Dermis microvascular lymphatic vessel endothelial cell (primary cell): Measurements from ENCODE around the gene PRDM16. TPM values are rescaled to one million over a fixed set of nuclear protein-coding genes. Genes with fewer than 3 reads are reported as not detected.

ENCODE experiments used
- DNase-seq, 2 donors: peaks; one replicate each; pipeline versions ENCODE4 v3.0.0 to v3.0.0-alpha.2; 2010; ENCODE audit warnings: low read depth in 2 of 2
- total RNA-seq: library from RNA; depleted of rRNA; stranded (reverse); fragments of >200 nt; gene quantifications from 2 replicates; pipeline ENCODE4 v1.2.1, GENCODE V29; 2014

Gene PRDM16
- total RNA-seq, 1 donor from 2014 or later, result not detected

DNA sequence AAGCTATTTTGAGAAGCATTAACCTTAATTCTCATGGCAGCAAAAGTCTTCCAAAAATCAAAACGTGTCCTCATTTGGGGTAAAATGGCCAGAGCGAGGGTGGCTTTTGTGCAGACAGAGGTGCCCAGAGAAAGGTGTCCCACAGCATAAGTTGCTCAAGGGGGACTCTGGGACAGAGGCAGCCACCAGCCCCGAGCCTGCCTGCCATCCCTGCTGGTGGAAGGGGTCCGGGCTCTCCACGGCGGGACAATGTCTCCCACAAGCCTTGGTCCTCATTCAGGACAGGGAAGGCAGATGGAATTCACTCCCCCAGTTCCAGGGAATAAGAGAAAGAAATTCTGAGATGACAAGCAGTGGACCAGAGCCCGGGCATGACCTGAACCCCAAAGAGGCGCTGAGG lies 372.9 kb downstream of the PRDM16 start:
- DNase-seq, result no peak

DNA sequence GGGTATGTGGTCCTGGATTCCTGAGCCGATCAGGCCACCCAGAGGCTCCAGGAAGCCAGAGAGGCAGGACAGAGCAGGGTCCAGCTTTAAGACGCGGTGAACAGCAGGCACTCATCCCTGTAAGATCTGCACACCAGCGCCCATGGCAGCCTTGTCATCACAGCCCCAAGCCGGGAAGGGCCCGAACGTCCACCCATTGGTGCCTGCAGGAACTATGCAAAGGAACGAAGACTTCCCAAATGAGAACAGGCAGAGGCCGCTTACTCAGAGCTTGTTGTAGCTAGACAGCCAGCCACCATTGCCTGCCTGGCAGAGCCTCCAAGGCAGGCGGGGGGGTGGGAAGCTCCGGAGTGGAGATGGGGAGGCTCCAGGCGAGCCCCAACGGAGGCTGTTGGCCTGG lies 373.3 kb downstream of the PRDM16 start:
- no peak for DNase-seq

DNA sequence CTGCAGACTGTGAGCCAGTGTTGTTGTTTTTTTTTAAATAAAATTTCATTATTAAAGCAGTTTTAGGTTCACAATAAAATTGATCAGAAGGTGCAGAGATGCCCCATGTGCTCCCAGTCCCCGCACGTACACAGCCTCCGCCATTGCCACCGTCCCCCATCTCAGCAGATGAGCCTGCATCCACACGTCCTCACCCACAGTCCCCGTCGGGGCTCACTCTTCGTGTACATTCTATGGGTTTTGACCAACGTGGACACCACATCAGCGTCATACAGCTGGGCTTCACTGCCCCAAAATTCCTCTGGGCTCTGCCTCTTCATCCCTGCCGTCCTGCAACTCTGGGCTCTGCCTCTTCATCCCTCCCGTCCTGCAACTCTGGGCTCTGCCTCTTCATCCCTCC lies 373.9 kb downstream of the PRDM16 start:
- no peak for DNase-seq

DNA sequence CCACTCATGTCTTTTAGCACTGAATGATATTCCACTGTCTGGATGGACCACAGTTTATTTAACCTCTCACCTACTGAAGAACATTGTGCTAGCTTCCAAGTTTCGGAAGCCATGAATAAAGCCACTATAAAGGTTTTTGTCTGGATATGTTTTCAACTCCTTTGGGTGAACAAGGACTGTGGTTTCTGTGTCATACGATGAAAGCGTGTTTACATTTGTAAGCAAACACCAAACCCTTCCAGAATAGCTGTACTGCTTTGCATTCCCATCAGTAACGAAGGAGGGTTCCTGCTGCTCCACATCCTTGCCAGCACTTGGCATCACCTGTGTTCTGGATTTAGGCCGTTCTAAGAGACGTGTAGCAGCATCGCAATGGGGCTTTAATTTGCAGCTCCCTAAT lies 374.8 kb downstream of the PRDM16 start:
- no peak for DNase-seq

DNA sequence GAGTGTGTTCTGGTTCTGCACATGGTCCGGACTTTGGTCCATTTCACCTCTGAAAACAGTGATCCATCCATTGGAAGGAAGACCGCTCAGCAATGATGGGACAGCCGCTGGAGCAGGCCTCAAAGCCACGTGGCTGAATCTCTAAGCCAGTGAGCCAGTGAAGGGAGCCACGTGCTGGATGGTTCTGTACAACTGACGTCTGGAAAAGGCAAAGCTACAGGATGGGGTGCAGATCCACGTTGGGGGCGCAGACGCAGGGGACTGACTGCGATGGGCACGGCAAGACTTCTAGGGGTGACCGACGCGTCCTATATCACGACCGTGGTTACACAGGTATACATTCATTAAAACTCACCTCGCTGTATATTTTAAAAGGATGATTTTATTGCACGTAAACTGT lies 375.3 kb downstream of the PRDM16 start:
- DNase-seq, result no peak

DNA sequence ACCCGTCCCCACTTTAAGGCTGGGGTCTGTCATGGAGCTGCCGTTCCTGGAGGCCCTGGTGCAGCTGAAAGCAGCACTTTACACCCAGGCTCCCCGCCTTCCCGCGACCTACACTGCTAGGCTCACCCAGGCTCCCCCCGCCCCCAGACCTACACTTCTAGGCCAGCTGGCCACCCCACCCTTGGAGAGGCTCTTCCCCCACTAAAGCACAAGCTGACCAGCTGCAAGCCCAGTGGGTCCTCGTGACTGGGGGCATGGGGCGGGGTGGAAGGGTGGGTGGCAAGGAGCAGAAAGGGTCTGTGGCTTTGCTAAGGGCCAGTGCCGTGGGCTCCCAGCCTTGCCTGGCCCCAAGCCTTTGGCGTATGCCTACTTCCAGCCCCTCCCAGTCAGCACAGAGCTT lies 375.7 kb downstream of the PRDM16 start:
- DNase-seq, result no peak

DNA sequence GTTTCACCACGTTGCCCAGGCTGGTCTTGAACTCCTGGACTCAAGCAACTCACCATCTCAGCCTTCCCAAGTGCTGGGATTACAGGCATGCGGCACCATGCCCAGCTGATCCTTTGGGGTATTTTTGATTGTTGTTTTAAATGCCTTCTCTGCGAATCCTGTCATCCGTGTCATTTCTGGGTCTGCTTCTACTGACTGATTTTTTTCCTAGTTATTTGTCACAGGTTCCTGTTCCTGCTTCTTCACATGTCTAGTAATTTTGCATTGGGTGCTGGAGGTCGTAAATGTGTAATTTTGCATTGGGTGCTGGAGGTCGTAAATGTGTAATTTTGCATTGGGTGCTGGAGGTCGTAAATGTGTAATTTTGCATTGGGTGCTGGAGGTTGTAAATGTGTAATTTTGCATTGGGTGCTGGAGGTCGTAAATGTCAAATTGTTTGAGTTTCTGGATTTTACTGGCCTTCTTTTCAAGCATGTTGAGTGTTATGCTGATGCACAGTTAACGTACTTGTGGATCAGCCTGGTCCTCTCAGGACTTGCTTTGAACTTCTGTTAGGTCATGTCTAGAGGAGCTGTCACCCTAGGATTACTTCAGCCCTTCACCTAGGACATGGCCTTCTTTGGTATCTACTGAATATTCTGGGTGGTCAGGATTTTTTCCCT lies 381.3 kb downstream of the PRDM16 start:
- no peak for DNase-seq

DNA sequence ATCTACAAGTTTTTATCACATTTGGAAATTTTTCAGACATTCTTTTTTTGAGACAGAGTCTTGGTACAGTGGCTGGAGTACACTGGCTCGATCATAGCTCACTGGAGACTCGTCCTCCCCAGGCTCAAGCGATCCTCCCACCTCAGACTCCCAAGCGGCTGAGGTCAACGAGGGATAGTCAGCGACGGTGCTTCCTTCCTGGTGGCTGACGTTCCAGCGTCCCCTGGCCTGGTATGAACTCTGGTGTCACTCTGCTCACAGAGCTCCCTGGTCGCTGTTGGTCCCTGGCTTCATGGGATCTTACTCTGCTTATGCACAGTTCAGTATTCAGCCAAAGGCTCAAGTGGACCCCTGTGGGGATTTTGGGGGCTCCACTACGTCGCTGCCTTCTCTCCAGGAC lies 382.0 kb downstream of the PRDM16 start:
- DNase-seq, result no peak

DNA sequence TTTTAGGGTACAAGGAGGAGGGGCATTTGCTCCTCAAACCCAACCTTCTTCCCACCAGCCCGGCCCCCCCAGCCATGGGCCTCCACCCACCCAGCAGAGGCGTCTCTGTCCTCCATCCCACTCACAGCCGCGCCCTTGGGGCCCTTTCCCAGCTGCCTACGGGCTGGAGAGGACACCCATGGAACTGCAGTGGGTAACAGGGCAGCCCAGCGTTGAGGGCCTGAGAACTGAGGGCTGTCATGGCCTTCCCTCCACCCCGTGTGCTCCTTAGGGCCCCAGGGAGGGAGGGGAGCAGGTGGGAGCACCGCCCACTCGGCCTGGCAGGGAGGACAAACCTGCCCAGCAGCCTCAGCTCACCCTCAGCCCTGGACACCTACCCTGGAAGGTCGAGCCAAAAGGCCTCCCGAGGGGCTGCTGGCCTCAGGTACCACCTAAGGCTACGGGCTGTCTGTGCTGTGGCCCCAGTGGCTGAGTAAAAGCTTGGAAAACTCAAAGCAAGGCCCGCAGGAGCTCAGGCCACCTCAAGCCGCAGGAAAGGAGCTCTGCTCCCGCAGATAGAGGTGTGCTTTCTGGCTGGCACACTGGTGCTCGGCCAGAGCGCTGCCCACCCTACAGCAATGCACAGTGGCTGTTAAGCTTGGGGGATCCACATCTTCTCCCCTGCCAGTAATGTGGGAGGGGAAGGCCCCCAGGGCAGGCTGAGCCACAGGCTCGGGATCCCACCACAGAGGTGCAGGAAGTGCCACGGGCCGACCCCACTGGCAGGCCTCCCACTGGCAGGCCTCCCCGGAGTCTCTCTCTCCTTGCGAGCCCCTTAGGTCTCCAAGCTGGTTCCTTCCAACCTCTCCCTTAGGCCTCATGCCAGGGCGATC lies 383.2 kb downstream of the PRDM16 start:
- no peak for DNase-seq

DNA sequence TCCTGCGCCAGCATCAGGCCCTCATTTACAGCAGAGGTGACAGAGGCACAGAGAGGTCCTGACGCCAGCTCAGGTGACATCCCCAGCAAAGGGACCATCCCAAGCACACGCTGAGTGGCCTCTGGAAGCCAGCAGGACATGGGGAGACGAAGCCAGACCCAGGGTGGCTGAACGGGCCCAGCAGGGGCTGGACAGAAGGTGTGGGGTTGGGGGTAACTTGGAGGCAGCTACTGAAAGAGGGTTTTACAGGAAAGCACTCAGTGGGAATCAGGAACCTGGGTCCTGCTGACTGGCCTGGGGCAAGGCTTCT lies 383.8 kb downstream of the PRDM16 start:
- DNase-seq, result no peak

DNA sequence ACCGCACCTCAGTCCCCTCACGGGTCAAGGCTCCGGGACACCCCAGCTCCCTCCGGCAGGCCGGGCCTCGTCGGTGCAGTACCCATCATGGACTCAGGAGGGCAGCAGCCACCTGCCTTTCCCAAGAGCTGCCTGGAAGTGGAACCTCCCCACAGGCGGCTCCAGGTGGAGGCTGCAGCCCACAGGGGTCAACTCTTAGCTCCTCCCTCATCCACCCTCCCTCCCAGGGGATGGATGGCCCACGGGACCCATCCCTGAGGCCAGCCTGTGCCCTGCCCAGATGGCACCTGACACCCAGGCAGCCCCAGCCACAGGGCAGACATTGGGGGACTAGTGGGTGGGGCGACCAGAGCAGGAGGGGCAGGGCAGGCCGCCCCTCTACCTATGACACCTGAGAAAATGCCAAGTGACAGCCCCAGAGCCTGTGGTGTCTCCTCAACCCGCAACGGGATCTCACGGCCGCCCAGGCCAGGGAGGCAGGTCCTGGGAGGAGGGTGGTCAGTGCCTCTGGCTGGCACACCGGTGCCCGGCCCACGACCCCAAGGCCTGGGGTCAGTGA lies 384.3 kb downstream of the PRDM16 start:
- DNase-seq, result peak; percentile 32 to 65

DNA sequence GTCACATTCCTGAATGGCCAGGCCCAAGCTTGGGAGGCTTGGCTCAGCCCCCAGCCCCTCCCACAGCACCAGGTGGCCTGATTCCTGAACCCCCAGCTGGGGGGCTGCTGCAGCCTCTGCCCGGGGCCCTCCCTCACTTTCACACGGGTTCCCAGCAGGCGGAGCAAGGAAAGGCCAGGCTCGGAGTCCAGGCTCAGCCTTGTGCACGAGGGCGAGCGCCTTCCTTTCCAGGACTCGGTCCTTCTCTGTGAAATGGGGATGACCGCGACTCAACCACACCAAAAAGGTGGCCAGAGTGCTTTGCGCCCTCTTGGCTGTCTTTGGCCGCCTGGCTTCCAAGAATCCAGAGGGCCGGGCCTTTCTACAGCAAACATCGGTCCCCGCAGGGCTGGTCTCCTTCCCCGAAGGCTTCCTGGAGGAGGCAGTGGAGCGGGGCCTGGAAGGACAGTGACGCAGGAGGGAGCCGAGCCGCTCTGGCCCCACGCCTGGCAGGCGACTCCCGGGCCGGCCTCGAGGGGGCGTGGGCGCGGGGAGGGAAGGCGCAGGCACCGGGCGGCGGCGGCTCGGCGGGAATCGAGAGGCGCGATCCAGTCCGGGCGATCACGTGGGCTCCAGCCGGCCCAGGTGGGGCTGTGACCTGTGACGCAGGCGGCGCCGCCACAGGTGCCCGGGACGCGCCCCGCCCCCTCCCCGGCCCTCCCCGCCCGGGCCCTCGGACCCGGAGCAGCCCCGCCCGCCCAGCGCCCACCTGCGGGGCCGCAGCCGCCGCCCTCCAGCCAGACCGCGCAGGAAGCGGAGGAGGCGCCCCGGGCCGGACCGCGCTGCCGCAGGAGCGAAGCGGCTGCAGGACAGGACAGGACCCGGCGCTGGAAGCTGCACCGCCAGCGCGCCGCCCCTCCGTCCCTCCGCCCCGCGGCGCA lies 385.1 kb downstream of the PRDM16 start, which contains the start of gene ARHGEF16:
ARHGEF16 (plus strand) TSS at position 775 of the 920 bp plus-strand sequence. CDS start 8,420 bp downstream, outside the sequence.
- peak in 1 of 2 donors; percentile 43 for DNase-seq

DNA sequence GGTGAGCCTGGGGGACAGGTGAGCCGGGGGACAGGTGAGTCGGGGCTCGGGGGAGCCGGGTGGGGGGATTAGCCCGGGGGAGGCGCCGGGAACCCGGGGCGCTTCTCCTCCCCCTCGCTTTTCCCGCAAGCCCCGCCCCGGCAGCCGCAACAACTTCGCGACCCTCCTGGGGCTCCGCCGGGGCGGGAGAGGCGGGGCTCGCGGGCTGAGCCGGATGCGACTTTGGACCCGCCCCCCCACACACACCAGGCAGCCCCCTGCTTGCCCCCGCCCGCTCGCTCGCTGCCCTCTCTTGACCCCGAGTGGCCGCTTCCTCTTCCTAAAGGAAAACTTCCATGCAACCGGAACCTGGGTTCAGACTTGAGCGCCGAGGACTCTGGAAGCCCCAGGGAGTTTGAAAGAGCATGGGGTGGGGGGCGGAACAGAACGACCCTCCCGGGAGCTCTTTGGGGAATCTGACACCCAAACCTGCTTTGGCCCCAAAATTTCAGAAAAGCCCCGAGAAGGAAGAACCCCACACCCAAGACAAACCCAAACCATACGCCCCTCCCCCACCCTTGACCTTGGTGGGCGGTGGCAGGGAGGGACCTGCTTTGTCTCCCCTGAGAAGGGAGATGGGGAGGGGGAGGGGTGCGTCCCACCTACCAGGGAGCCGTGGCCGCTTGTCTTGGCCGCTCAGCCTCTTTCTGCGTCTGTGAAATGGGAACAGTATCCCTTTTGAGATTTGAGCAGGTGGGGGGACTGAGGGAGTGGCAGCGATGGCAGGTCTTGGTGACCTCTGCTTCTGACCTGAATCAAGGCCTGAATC lies 386.0 kb downstream of the PRDM16 start:
- DNase-seq, result no peak

DNA sequence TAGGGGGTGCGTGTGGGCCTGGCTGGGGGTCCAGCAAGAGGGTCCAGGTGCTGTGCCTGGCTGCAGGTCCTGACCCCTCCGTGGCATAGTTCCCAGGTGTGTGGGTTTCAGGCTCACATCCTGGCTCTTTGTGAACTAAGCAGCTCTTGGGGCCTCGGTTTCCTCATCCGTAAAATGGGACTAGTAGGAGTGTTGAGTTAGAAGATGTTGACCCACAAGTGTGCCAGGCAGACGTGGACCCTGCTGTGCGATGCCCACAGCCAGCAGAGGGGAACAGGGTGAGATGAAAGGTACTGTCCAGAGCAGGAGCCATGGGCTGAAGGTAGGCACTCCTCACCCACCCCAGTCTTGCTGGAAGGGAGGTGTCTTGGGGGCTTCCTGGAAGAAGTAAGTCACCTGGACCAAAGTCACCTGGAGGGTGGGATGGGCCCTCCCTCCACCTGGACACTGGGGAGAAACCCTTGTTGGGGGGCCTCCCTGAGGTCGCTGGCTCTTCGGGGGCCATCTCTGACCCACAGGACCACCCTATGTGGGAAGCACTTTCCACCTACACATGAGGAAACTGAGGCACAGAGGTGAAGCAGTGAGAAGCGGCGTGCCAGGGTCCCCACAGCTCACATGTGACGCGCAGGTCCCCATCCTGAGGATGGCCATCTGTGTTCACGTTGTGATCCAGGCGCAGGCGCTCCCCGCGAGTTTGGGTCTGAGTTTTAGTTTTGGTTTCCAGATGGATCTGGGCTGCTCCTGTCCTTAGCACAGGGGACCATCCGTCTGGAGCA lies 386.9 kb downstream of the PRDM16 start:
- DNase-seq, result no peak

DNA sequence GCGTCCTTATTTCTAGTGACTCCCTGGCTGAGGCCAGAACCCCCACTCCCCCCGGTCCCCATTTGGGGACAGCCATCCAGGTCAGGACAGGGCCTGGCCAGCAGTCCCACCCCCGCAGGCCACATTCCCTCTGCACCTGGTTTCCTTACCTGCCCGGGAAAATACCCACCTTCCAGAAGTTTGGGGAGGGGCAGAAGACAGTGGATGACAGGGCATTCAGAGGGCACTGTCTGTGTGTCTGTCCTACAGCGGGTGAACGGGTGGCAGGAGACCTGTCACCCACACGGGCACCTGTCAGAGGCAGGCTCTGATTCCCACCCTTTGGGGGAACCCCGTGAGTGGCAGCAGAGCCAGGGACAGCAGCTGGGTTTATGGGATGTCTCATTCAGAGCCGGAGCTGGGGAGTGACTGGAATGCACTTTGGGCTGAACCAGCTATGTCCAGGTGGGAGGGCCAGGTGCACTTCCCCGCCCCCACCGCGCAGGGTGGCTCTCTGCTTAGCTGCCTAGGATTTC lies 387.5 kb downstream of the PRDM16 start:
- DNase-seq, result no peak

DNA sequence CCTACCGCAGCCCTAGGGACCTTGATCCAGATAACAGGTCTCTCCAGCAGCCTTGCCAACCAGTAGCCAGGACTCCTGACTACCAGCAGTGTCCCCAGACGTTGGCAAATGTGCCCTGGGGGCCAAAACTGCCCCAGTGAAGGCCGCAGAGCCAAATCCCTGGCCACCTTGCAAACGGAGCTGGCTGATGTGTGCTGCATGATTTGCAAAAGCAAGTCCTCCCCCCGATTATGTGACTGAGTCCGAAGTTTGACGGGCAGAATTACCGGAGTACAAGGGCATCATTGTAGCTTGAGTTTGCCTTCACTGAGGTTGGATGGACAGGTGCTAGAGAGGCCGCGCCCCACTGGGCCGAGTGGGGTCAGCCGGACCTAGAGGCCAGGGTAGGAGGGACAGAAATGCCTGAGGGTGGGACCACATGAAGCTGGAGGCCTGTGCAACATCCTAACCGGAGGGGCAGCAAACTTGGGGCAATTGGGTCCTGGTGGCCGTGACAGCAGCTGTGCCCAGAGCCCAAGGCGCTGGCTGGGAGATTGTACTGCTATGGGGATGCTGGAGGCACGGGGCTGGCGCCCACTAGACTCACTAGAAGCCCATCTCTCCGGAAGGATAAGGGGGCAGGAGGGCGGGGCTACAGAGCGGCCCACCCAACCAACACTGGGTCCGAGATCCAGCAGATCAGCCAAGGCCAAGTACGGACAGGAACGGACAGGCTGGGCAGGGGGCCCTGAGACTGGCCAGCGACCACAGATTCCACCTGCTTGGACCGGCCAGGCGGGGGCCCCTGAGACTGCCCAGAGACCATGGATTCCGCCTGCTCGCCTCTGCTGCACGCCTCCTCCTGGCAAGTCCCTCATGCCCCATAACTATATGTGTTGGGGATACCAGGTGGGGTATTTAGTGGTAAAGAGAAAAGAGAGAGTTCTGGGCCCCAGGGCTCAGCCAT lies 388.2 kb downstream of the PRDM16 start:
- DNase-seq, result no peak

DNA sequence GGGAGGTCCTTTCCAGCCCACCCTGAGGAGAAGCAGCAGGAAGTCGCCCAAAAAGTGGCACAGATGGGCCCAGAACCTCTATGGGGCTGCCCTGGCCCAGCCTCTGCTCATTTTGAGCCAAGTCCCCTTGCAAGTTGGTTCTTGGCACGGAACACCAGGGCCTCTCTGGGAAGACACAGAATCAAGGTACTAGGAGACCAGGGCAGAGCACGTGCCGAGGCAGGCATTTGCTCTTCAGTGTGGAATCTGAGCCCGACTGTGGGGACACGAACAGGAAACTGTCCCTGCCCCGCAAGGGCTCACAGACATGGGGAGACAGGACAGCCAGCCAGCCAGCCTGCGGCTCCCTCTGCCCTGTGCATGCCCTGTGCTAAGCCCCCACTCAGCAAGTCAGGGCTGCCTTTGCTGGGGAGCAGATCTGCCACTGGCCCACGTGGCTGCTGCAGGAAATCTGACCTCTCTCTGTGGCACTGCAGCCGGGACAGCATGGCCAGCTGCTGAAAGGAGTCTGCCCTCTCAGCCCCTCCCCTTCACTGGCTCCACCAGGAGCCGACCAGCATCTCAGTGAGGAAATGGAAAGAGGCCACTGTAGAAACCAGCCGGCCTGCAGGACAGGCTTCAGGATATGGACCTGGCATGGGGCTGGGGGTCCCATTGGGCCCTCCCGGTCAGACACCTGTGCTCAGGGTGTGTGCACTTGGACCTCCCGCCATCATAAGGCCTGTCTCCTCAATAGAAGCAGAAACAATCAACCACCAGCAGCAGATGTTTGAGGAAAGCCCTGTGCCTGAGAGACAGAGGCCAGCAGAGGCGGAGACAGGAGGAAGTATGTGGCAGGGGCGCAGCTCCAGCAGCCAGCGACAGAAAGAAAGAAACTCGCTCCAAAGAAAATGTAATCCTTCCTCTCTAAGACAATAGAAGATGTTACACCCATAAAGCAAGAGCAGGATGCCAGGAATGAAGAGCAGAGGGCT lies 389.2 kb downstream of the PRDM16 start:
- no peak for DNase-seq
